ENCODE results near the gene B3GAT3.

GRCh38 chr11:62599069-62599696, 22.6 kb downstream of the B3GAT3 start:
- TF ChIP-seq CEBPB (IDR thresholded peaks at IDR 0.05) = no peak
- TF ChIP-seq YY1 (IDR thresholded peaks at IDR 0.05; ENCODE audit: low read depth) = no peak
- TF ChIP-seq CREB1 (IDR thresholded peaks at IDR 0.05; ENCODE audit: low read depth) = 0 out of 2 replicates have a peak, but pooled peaks have one; percentile 35
- peak; percentile 97 for TF ChIP-seq NFIC (IDR thresholded peaks at IDR 0.05)
- TF ChIP-seq EGR1 (IDR thresholded peaks at IDR 0.05) = no peak
- TF ChIP-seq EP300 (IDR thresholded peaks at IDR 0.05; ENCODE audit: borderline replicate concordance) = peak; percentile 35; the same call in 1 of the 2 replicates
- no peak for TF ChIP-seq RAD21 (IDR thresholded peaks at IDR 0.05; ENCODE audit: low read depth)
- TF ChIP-seq, protein P1, sequence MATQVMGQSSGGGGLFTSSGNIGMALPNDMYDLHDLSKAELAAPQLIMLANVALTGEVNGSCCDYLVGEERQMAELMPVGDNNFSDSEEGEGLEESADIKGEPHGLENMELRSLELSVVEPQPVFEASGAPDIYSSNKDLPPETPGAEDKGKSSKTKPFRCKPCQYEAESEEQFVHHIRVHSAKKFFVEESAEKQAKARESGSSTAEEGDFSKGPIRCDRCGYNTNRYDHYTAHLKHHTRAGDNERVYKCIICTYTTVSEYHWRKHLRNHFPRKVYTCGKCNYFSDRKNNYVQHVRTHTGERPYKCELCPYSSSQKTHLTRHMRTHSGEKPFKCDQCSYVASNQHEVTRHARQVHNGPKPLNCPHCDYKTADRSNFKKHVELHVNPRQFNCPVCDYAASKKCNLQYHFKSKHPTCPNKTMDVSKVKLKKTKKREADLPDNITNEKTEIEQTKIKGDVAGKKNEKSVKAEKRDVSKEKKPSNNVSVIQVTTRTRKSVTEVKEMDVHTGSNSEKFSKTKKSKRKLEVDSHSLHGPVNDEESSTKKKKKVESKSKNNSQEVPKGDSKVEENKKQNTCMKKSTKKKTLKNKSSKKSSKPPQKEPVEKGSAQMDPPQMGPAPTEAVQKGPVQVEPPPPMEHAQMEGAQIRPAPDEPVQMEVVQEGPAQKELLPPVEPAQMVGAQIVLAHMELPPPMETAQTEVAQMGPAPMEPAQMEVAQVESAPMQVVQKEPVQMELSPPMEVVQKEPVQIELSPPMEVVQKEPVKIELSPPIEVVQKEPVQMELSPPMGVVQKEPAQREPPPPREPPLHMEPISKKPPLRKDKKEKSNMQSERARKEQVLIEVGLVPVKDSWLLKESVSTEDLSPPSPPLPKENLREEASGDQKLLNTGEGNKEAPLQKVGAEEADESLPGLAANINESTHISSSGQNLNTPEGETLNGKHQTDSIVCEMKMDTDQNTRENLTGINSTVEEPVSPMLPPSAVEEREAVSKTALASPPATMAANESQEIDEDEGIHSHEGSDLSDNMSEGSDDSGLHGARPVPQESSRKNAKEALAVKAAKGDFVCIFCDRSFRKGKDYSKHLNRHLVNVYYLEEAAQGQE (IDR thresholded peaks at IDR 0.05; ENCODE audit: low read depth) = no peak
- no peak for TF ChIP-seq FOXM1 (IDR thresholded peaks at IDR 0.05; ENCODE audit: borderline replicate concordance, low read depth)
- TF ChIP-seq MAX (IDR thresholded peaks at IDR 0.05) = peak; percentile 70
- TF ChIP-seq TCF12 (IDR thresholded peaks at IDR 0.05; ENCODE audit: low read depth) = no peak; the same call in 1 of the 2 replicates
- TF ChIP-seq TEAD4 (IDR thresholded peaks at IDR 0.05) = no peak
- peak; percentile 20; the same call in 1 of the 2 replicates for TF ChIP-seq TAF1 (IDR thresholded peaks at IDR 0.05; ENCODE audit: low read depth)
